HuH-7 (cell line): ENCODE data around the gene ECD.

ENCODE experiments used
- DNase-seq: peaks from one replicate; pipeline ENCODE4 v3.0.0; 2011; ENCODE audit warnings: low spot score

ECD gene

DNA sequence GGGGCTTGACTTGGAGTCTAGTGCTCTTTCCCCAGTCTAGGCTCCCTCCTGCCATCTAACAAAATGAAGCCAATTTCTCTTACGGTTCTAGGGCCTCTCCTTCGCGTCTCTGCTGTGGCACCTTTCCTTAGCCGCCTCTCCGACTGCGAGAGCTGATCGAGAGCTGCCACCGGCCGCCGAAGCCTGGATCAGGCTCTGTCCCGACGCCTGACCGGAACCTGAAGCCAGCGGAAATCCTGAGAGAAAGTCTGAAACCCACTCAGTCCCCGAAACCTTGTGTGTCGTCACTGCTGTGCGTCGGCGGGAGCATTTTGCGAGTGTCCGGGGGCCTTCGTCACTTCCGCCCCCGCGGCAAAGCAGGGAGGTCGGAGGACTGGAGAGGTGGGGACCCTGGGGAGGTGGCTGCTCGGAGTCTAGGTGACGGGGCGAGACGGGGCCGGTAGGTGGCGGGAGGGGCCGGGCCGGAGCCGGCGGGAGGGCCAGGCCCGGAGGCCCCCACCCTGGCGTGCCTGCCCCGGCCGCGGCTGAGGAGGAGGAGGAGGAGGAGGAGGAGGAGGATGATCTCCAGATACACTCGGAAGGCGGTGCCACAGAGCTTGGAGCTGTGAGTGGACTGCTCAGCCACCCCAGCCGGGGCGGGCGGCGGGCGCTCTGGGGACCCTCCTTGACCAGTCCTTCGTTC lies at the start of gene ECD, which contains the start of gene FAM149B1:
ECD (minus strand) TSS at position 226 of the 682 bp plus-strand sequence. CDS start 4,071 bp downstream, outside the sequence.
FAM149B1 (plus strand) TSS at position 337 of the 682 bp plus-strand sequence; CDS start at position 558, 221 bp downstream.
- peak; percentile 76 for DNase-seq

DNA sequence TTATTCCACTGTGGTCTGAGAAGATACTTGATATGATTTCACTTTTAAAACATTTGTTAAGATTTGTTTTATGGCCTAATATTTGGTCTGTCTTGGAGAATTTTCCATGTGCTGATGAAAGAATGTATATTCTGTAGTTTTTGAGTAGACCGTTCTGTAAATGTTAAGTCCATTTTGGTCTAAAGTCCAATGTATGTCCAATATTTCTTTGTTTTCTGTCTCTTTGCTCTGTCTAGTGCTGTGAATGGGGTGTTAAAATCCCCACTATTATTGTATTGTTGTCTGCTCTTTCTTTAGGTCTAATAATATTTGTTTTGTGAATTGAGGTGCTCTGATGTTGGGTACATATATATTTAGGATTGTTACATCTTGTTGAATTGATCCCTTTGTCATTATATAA lies 47.9 kb upstream of the ECD start:
- no peak for DNase-seq

DNA sequence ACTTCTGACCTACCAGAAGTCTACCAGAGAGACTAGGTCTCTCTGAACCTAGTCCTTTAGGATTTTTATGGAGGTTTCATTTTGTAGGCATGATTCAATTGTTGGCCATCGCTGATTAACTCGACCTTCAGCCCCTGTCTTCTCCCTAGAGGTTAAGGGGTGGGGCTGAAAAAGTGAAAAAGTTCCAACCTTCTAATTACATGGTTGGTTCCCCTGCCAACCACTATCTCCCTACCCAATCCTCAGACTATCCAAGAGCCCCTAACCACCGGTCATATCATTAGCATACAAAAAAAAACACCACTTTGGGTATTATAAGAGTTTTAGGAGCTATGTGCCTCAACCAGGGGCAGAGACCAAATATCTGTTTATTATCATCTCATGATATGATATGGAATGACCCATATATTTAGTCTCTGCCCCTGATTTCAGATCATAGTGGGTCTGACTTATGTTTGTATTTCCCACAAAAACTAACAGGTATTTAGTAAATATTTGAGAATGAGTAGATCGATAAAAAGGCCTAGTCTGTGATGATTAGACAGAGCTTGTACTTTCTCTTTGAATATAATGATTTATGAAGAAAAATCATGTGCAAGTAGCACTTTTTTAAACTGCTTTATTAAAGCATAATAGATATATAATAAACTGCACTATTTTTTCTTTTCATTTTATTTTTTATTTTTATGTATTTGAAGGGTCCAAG lies 43.5 kb upstream of the ECD start:
- DNase-seq: peak; percentile 11

DNA sequence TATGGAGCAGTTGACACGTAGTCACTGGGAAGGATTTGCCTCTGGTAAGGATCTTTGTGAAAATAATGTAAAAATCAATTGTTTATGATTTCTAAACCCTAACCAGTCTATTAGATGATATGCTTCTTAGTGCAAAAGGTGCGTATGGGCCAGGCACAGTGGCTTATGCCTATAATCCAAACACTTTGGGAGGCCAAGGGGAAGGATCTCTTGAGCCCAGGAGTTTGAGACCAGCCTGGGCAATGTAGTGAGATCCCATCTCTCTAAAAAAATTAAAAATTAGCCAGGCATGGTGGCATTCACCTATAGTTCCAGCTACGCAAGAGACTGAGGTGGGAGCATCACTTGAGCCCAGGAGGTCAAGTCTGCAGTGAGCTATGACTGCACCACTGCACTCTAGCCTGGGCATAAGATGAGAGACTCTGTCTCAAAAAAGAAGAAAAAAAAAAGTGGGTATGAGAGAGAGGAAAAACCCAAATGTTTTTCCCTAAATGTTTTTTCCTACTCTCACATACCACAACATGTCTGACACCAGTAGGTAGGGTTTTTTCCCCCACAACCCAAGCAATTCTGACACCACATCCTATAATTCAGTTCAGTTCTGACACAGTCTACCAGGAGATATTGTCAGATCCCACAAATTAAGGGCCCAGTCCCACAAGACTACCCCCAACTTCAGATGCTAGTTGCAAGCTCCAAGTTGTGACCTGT lies 42.7 kb upstream of the ECD start:
- DNase-seq: no peak

DNA sequence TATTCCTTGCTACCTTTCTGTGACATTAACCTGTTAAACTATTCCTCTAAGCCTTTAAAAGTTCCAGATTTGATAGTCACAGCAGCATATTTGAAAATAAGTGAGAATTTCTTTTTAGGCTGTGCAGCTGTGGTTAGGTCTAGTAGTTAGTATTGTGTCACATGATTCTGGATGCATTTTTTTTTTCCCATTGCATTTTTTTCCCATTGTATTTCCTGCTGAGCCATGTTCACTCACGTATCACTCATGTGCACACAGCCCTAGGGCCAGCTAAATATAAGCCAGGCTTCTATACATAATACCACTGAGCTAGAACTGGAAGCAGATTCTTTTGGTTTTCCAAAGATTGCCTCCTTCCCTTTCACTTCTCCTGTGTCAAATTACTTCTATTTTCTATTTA lies 41.9 kb upstream of the ECD start:
- no peak for DNase-seq

DNA sequence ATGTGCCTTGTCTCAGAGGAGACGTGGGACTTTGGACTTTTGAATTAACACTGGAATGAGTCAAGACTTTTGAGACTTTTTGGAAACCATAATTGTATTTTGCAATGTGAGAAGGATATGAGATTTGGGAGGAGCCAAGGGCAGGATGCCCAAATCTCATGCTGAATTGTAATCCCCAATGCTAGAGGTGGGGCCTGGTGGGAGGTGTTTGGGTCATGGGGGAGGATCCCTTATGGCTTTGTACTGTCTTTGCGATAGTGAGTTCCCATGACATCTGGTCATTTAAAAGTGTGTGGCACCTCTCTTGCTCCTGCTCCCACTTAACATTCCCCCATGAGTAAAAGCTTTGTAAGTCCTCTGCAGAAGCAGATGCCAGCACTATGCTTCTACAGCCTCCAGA lies 40.1 kb upstream of the ECD start:
- no peak for DNase-seq

DNA sequence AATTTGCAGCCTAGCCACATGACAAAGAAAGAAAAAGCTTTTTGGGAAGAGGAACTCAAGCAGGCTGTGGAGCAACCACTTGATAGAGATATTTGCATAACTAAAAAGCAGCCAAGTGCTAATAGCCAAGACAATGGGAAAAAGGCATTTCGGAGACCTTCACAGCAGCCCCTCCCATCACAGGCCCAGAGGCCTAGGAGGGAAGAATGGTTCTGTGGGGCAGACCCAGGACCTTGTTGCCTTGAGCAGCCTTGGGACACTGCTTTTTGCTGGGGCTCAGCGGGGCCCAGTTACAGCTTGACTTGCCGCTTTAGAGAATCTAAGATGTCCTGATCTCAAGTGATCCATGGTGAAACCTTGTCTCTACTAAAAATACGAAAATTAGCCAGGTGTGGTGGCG lies 38.6 kb upstream of the ECD start:
- no peak for DNase-seq

DNA sequence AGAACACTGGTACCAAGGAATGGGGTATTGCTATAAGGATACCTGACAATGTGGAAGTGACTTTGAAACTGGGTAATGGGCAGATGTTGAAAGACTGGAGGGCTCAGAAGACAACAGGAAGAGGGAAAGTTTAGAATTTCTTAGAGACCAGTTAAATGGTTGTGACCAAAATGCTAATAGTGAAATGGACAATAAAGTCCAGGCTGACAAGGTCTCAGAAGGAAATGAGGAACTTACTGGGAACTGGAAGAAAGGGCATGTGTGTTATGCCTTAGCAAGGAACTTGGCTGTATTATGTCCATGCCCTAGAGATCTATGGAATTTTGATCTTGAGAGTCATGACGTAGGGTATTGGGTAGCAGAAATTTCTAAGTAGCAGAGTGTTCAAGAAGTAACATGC lies 38.1 kb upstream of the ECD start:
- no peak for DNase-seq

DNA sequence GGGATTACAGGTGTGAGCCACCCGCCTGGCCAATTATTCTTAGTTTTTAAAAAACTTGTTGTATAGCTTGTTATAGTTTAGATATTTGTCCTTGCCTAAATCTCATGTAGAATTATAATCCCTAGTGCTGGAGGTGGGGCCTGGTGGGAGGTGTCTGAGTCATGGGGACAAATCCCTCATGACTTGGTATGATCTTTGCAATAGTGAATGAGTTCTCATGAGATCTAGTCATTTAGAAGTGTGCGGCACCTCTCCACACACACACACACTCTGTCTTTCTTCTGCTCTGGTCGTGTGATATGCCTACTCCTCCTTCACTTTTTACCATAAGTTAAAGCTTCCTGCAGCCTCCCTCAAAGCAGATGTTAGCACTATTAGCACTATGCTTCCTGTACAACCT lies 37.3 kb upstream of the ECD start:
- DNase-seq: no peak

DNA sequence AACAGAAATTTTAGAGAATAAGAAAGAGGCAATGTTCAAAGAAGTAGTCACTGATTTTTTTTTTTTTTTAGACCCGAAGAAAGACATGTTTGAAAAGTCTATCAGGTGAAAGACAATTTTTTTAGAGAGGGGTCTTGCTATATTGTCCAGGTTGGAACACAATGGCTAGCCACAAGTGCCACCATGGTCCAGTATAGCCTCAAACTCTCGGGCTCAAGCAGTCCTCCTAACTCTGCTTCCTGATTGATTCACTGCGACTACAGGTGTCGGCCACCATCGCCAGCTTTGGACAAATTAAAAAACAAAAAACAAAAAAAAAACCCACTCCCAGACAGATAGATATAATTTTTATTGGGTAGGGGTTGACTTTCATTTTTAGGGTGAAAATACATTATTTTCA lies 22.4 kb upstream of the ECD start:
- DNase-seq: no peak

DNA sequence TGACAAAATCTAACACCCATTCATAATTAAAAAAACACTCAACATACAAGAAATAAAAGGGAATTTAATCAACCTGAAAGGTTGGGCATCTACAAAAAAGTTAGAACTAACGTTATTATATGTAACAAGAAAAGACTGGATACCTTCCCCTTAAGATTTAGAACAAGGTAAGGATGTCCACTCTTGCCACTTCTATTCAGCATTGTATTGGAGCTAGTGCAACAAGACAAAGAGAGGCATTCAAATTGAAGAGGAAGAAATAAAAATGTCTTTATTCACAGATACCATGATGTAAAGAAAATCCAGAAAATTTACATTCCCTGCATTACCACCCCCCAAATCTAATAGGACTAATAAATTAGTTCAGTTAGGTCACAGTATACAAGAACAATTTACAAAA lies 18.5 kb upstream of the ECD start:
- no peak for DNase-seq

DNA sequence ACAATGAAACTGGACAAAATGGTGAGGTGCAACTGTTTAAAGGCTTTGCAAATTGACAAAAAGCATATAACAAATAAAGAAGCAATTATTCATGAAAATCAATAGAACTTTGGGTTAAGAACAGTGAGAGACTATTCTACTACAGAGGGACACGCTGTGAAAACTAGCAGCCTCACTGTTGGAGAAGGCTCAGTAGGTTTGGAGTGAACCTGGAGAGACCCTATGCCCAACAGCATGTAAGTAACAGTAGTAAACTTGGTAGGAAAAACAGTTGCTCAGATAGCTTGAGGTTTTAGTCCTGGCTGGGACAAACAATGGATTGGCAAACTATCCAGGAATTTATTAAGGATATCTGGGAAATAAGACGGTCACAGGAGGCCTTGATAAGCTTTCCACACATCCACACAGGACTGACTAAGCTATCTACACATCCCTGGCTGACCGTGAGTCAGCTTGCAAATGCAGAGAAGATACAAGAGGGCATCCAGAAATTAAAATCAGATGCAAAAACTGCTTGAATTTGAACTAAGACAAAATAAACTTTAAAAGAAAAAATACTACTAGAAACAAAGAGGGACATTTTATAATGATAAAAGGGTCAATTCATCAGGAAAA lies 16.0 kb upstream of the ECD start:
- DNase-seq: no peak

DNA sequence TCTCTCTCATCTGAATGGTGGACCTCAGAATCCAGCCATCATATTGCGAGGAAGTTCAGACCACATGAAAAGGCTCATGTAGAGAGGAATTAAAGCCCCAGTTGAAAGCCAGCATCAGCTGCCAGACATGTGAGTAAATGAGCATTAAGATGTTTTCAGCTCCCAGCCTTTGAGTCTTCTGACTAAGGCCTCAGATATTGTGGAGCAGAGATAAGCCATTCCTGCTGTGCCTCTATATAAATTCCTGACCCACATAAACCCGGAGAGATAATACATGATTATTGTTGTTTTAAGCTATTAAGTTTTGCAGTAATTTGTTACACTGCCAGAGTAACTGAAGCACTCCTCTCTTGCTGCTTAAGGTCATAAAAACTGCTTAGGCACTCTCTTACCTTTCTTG lies 14.8 kb upstream of the ECD start:
- no peak for DNase-seq

DNA sequence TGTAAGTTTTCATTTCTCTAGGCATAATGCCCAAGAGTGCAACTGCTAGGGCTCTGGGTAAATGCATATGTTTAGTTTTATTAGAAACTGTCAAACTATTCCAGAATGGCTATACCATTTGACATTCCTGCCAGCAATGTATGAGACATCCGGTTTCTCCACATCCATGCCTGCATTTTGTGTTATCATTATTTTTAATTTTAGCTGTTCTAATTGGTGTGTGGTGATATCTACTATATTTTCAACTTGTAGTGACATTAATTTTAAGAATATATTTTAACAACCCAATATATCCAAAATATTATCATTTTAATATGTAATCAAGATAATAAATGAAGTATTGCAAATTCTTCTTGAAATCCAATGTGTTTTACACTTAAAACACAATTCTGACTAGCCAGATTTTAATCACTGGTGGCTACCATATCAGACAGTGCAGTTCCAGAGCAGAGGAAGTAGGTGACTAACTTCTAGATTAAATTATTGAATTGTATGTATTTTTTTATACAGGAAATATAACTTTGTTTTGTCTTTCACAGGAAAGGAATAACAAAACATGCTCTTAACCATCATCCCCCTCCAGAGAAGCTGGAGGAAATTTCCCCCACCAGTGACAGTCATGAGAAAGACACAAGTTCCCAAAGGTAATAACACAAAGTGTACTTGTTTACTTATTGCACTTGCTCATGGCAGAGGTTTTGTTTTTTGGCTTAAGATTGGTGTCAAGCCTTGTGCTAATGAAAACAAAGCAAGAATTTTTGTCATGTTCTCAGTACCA lies 6.5 kb upstream of the ECD start:
- no peak for DNase-seq

DNA sequence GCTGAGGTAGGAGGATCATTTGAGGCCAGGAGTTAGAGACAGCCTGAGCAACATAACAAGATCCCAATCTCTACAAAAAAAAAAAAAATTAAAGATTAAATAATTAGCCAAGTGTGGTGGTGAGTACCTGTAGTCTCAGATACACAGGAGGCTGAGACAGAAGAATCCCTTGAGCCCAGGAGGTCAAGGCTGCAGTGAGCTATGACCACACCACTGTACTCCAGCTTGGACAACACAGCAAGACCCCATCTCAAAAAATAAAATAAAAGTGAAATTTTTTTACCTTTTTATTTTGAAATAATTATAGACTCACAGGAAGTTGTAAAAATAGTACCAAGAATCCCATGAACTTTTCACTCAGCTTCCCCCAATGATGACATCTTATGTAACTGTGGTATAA lies 5.1 kb upstream of the ECD start:
- DNase-seq: no peak

DNA sequence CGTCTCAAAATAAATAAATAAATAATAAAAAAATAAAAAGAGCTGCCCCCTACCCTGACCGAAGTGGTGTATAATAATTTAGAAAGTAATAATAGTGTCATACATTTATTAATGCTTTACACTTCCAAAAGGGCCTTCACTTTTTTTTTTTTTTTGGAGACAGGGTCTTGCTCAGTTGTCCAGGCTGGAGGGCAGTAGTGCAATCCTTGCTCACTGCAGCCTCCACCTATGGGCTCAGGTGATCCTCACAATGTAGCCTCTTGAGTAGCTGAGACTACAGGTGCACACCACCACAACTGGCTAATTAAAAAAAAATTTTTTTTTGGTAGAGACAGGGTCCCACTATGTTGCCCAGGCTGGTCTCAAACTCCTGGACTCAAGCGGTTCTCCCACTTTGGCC lies 1.5 kb upstream of the ECD start:
- no peak for DNase-seq

DNA sequence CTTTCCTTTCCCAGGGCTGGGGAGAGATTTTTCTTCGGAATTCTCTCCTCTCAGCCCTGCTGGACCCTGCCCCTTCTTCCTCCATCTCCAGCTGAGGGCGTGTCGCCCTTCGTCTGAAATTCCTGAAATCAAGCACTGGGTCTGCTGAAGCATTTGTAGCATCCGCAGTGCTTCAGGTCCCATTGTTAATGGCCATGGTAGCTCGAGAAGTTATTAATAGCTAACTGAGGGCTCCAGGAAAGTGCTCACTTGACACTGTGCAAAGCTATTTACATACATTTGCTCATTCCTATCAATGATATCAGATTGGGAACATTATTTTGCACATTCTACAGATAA lies 626 bp upstream of the ECD start:
- no peak for DNase-seq

DNA sequence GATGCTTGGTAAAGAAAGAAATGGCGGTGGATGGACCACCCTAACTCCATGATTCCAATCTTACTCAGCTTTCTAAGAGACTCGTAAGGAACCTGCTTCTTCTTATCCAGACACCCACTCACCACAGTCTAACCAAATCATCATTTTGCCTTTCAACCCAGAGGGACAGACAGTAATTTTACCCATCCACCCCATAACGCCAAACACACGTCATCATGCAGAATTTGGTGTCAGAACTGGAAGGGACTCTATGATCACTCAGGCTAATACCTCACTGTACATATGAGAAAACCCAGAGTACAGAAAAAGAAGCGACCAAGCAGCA lies 388 bp downstream of the ECD start:
- no peak for DNase-seq

DNA sequence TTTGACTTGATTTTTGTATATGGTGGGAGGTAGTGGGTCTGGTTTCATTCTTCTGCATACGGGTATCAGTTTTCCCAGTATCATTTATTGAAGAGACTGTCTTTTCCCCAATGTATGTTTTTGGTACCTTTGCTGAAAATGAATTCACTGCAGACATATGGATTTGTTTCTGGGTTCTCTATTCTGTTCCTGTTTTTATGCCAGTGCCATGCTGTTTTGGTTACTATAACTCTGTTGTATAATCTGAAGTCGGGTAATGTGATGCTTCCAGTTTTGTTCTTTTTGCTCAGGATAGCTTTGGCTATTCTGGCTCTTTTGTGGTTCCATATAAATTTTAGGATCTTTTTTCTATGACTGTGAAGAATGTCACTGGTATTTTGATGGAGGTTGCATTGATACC lies 836 bp downstream of the ECD start:
- DNase-seq: no peak

DNA sequence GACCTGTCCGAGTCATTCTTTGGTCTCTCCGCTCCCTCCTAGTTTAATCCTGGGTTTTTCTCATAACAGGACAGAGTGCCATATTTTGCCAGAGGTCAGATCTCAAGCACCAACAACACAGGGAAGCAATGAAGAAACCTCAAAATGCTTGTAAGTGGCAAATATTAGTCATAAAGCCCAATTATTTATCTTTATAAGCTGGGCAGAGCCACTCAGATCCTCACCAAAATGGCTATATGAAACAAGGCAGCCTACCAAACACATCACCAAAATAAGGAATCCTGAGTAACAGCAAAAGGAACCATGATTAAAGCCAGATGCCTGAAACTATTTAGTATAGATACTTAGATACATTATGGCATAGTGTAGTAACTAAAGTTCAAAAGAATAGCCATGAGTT lies 4.7 kb downstream of the ECD start:
- DNase-seq: no peak

DNA sequence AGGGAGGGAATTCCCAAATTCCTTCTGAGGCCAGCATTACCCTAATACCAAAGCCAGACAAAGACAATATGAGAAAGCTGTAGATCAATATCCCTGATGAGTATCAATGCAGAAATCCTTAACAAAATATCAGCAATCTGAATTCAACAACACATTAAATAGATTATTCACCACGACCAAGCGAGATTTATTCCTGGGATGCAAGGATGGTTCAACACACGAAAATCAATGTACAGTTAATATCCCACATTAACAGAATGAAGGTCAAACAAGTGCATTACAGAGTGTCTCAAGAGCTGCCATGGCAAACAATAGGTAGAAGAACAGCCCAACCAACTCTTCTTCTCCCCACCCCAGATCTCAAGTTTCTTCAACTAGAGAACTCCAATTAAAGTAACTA lies 6.1 kb downstream of the ECD start:
- DNase-seq: no peak

DNA sequence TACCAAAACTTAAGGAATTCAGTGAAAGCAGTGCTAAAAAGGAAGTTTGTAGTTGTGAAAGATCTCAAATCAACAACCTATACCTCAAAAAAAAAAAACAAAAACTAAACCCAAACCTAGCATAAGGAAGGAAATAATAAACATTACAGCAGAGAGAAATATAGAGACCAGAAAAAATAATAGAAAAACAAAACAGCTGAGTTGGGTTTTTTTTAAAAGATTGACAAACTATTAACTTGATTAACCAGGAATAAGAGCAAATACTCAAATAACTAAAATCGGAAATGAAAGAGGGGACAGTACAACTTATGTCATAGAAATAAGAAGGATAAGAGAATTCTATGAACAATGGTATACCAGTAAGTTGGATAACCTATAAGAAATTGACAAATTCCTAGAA lies 6.7 kb downstream of the ECD start:
- DNase-seq: no peak
